Fibroblast of peridontal ligament (primary cell): ENCODE results near the gene ING4.

Experiments
- DNase-seq: peaks from one replicate; pipeline ENCODE4 v3.0.0-alpha.2; 2010; ENCODE audit errors: extremely low read depth

ING4 gene

GRCh38 chr12:6607751-6608591 lies 54.9 kb downstream of the ING4 start:
- DNase-seq = peak; percentile 22

DNA sequence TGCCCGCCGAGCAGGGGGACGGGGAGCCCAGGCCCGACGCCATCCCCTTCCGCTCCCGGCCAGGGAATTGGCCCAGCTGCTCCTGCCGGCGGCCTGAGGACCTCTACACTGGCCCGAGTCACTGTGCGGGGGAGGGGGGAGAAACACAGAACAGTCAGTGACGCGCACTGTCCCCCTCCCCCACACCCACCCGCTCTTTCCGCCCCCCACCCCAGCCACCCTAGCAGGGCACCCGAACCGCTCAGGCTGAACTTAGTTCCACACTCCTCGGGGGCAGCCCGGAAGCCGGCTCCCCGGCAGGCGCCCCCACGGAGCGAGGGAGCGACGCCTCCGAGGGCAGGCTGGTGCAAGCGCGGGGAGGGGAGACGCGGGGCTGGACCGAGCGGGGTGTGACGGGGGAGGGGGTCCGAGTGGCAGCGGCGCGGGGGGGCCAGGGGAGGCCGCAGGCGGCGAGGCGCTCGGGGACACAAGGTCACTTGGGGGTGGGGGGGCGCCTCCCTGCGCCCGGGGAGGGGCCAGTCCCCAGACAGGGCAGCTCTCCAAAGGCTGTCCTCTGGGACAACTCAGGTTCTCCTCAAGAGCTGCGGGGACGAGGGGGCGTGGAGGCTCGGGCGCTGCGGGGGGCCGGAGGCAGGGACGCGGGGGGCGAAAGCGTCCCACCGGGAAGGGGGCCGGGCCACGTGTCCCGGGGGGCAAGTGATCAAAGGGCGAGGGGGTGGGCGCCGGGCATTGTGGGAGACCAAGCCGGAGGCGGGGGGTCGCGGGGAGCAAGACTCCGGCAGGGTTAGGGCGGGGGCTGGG lies 56.4 kb downstream of the ING4 start:
- DNase-seq = no peak

- DNase-seq = no peak
Measured at GRCh38 chr12:6605421-6606330, 57.2 kb downstream of the ING4 start.

DNA sequence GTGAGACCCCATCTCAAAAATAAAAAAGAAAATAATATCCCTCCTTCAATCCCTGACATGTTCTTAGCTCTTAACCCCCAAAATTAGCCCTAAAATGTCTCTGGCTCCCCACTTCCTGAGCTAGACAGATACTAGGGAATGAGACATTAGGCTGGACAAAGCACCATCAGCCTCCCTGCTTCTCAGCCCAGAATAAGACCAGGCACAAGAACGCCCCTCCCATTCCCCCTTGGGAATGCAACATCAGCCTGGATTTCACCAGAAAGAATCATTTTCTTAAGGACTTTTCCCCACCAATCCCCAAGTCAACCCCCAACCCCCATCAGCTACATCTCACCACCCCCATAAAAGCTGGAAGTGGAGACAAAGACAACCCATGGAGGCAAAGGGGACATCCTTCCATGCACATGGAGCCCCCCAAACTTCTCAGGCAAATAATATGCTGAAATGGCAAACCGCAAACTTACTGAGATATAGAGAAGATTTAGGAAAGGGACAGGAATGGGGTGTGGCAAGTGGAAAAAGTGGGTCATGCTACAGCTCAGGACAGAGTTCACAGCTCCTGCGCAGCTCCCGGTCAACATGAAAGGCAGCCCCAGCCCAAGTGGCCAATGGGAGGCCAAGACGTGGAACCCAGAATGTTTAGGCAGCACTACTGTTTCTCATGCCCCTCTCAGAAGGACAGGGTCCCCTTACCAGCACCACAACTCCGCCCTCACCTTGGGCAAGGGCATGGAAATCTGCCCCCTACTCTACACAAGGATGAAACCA lies 58.5 kb downstream of the ING4 start:
- DNase-seq = peak; percentile 55

- peak; percentile 23 for DNase-seq
Measured at GRCh38 chr12:6603095-6603567, 59.8 kb downstream of the ING4 start.

- no peak for DNase-seq
Measured at GRCh38 chr12:6602526-6602925, 60.4 kb downstream of the ING4 start.
